GM19099 (cell line): ENCODE data around the gene IQCK.

Experiments
- POLR2A ChIP-seq: IDR thresholded peaks from 3 replicates; pipeline ENCODE4 v1.6.1; 2011; ENCODE audit warnings: low read depth; ENCODE audit not compliant: insufficient read length; ENCODE audit errors: extremely low read depth

The IQCK gene

GRCh38 chr16:19737306-19738038 lies 19.4 kb downstream of the IQCK start:
- TF ChIP-seq POLR2A, result no peak

DNA sequence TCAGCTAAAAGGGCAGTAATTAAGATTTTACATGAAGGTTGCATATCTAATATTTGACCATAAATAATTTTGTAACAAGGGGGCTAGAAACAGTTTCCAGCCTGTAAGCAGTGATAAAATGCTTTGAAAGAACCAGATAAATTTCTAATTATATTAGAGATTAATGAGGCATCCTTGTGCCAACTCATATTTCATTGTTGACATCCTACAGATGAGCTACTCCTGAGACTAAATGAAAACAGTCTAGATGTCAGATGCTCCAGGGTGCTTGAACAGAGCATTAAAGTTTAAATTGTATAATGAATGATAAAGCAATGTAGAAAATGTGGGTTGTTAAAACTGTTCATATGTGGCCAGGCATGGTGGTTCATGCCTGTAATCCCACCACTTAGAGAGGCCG lies 23.3 kb downstream of the IQCK start:
- no peak for TF ChIP-seq POLR2A

DNA sequence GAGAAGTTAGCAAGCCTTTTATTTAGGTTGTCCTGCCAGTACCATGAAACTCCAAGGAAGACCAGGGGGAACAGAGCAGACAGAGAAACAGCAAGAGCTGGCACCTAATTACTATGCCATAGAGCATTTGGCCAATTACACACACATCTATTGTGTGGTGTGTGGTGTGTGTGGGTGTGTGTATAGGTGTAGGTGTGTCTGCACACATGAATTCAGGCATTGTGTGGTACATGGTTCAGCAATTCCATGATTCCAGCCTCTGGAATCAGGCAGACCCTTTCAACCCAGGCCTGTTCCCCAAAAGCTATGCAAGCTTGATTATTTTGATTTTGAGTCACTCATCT lies 25.7 kb downstream of the IQCK start:
- TF ChIP-seq POLR2A, result no peak

DNA sequence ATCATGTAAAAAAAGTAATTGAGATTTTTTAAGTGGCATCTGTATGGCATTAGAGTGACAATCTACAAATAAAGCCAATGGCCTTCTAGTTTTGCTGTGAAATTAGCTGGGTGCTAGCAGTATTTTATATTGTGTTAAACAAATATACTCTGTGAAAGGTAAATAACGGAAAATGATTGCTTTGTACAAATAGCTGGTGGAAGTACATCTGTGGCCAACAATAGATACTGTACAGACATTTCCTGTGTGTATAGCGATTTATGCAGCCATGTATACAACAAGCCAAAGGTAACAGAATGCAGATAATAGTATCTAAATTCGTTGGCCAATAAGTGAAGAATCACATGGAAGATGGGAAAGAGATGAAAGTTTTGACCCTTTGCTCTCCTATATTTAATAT lies 26.6 kb downstream of the IQCK start:
- no peak for TF ChIP-seq POLR2A

DNA sequence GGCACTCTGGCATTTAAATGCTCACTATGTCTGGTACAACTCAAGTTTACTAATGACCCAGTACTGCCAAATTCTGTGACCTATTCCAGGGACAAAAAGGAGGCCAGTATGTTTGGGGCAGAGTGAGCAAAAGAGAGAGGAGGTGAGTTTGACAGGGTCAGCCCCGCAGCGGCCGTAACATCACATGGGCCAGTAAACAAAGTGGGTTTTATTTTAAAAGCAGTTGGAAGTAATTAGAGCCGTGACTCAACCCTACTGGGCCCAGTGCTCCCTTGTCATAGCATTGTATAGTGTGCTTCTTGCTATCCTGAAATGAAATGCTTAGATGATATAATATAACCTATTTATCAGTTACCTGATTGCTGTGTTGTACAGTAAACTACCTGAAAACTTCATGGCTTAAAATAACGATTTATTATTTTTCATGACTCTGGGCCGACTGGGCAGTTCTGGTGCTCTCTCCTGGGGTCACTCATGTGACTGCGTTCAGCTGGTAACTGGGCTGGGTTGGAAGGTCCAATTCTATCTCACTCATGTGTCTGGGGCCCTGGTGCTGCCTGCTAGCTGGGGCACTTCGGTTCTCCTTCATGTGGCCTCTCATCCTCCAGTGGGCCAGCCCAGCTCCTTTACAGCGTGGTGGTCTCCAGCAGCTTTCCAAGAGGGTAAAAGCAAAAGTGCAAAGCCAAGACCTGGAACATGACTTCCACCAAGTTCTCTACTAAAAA lies 27.4 kb downstream of the IQCK start:
- no peak for TF ChIP-seq POLR2A

- no peak for TF ChIP-seq POLR2A
Observed at GRCh38 chr16:19746561-19746960, 28.5 kb downstream of the IQCK start.

DNA sequence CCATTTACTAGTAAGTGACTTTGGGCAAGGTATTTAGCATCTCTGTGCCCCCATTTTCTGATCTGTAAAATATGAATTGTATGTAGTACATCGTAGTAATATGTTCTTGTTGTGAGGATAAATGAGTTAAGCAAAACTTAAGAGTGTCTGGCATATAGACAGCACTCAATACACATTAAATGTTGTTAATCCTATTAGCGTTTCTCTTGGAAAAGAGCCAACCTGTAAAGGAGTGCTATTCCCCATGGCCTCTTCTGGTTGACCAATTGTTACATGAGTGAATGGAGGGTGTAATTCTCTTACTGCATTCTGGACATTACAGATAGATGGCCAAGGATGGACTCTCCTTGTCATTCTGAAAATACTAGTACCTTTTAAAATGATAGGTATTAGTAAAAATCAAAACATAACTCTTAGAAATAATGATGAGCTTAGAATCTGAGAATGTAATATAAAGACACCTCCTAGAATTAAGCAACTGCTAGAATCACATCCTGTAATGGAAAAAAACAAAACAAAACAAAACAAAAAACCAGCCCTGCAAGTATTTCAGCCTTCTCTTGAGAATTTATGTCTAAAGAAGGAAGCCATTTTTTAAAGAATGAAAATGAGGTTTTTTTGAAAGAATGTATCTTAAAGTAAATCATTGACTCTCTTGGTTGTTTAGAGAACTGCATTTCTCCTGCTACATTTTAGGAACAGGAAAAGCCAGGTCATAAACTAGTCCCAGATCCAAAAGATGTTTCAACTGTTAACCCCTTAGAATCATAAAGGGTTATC lies 30.5 kb downstream of the IQCK start:
- no peak for TF ChIP-seq POLR2A

DNA sequence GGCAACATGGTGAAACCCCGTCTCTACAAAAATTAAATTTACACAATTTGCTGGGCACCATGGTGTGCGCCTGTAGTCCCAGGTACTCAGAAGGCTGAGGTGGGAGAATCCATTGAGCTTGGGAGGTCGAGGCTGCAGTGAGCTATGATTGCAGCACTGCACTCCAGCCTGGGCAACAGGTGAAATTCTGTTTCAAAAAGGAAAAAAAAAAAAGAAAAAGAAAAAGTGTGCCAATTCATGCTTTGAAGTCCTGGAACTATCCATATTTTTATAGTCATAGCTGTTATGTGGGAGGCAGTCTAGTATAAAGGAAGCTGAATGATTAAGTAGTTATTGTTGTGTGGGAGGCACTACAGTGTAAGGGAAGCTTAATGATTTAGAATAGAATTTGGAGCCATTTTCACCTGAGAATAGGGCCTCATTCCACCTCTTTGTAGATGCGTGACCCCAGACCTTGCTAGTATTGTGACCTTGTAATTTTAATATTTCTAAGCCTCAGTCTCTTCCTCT lies 31.6 kb downstream of the IQCK start:
- TF ChIP-seq POLR2A, result no peak

GRCh38 chr16:19751478-19752385 lies 33.7 kb downstream of the IQCK start:
- TF ChIP-seq POLR2A, result no peak

DNA sequence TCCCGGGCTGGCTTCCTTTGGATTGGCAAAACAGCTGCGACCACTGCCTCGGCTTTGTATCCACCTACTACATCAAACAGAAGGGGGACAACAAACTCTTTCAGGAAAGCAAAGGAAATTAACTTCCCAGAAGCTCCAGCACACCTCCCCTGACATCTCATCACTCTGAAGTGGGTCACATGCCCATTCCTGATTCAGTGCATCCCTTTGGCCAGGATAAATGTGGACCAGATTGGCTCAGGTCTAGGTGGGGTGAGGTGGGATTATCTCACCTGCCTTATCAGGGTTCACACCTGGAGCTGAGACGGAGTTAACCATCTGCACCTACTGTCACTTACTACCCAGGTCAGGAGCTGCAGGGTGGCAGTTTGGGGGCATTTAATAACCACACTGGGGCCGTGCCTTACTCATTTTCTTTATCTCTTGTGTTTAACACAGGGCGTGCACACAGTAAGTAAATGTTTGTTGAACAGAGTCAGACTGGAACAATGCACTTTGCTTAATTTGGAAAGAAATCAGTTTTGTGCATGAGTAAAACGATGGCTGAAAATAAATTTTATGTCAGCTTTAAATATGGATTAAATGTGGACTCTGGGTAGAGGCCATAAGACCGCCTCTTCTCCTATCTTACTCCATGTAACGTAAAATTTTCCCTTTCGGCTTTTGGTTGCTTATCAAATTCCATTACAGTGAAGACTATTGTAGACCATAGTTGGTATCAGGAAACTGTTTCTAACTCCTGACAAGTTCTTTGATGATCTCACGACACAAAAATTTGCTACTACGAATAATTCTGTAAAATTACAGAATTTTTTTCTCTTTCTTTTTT lies 36.0 kb downstream of the IQCK start:
- TF ChIP-seq POLR2A, result no peak

DNA sequence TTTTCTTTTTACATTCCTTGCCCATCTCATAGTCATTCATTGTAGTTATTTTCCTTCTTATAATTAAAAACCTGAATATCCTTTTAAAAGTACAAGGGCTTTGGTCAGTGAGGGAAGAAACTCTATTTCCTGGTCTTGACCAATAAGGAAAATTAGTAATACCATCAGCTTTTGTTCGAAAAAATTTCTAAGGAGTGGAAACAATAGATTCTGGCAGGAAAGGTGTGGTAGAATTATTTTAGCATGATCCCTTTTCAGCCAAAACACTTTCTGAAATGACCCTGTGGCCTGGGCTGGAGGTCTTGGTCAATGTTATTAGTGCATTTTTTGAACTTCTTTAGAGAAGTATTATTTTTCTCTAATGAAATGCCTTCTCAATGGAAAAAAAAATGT lies 36.6 kb downstream of the IQCK start:
- no peak for TF ChIP-seq POLR2A

DNA sequence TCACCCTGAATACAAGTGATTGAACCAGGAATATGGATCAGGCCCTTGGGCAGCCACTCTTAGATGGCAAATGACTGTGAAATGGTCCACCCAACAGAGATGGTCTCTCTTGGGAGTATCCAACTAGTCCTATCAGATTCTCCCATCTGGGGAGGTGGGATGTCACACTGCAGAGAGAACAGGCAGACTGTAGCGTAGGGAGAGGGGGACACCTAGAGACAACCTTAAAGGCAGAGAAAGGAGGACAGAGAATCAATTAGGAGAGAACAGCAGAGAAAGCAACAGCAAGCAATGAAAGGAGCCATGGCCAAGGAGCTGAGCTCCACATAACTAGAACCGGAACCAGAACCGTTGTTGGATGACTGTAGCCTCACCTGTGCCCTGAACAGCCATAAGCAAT lies 37.2 kb downstream of the IQCK start:
- TF ChIP-seq POLR2A, result no peak

GRCh38 chr16:19757026-19757425 lies 39.0 kb downstream of the IQCK start:
- no peak for TF ChIP-seq POLR2A
